Nephron (organoid): ENCODE results near the gene SLC12A2.

Source experiments
- H3K27ac Mint-ChIP-seq, 3 experiments: 2 replicates each; pipeline ENCODE4 v1.8.0; 2020; ENCODE audit warnings: mixed read lengths in 3 of 3, mild to moderate bottlenecking in 2 of 3, moderate library complexity in 1 of 3
- H3K27me3 Mint-ChIP-seq: 2 replicates; pipeline ENCODE4 v1.8.0; 2021; ENCODE audit warnings: low read depth, mild to moderate bottlenecking, moderate library complexity, mixed read lengths
- H3K36me3 Mint-ChIP-seq: 2 replicates; pipeline ENCODE4 v1.8.0; 2020; ENCODE audit warnings: low read depth, mixed read lengths
- H3K4me1 Mint-ChIP-seq: 2 replicates; pipeline ENCODE4 v1.8.0; 2020; ENCODE audit warnings: mixed read lengths
- H3K4me3 Mint-ChIP-seq, 3 experiments: 2 replicates each; pipeline ENCODE4 v1.8.0; 2020; ENCODE audit warnings: mild to moderate bottlenecking in 3 of 3, mixed read lengths in 3 of 3, moderate library complexity in 2 of 3
- H3K9me3 Mint-ChIP-seq: 2 replicates; pipeline ENCODE4 v1.8.0; 2020; ENCODE audit warnings: mixed read lengths
- TF ChIP-seq, protein P1 (sequence below), 3 experiments: fragments of 200-600 bp; sonication (generic); IDR thresholded peaks; one replicate each; pipeline ENCODE4 v1.5.0; 2021; ENCODE audit warnings: antibody characterized with exemption in 3 of 3; ENCODE audit not compliant: unreplicated experiment in 3 of 3

SLC12A2 gene

DNA sequence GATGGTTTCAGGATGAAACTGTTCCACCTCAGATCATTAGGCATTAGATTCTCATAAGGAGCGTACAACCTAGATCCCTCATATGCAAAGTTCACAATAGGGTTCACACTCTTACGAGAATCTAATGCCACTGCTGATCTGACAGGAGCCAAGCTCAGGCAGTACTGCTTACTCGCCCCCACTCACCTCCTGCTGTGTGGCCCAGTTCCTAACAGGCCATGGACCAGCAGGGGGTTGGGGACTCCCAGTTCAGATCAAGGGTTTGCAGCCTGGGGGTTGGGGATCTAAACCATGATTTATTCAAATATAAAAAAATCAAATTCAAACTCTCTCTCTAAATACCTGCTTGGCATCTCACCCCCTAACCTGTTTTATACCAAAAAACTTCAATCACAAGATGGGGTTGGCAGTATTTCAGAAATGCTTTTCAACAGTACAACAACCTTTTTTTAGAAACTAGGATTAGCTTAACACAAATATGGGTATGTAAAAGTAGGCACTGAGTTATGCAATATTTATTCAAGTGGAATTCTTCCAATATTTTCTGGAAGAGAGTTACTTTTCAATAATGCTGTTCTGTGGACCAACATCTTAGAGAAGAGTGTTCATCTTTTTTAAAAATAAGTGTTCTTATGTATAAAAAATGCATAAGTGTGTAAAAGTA is 30.1 kb upstream of the SLC12A2 start:
- Mint-ChIP-seq H3K9me3 (peaks cover 17% of the 10 kb centered on the region), H3K4me3 (no peak overlapping the region), H3K27ac (no peak overlapping the region), H3K4me1 (no peaks in the 10 kb centered on the region), H3K27me3 (no peaks in the 10 kb centered on the region), H3K36me3 (peaks cover 34% of the 10 kb centered on the region)
- TF ChIP-seq, protein P1, sequence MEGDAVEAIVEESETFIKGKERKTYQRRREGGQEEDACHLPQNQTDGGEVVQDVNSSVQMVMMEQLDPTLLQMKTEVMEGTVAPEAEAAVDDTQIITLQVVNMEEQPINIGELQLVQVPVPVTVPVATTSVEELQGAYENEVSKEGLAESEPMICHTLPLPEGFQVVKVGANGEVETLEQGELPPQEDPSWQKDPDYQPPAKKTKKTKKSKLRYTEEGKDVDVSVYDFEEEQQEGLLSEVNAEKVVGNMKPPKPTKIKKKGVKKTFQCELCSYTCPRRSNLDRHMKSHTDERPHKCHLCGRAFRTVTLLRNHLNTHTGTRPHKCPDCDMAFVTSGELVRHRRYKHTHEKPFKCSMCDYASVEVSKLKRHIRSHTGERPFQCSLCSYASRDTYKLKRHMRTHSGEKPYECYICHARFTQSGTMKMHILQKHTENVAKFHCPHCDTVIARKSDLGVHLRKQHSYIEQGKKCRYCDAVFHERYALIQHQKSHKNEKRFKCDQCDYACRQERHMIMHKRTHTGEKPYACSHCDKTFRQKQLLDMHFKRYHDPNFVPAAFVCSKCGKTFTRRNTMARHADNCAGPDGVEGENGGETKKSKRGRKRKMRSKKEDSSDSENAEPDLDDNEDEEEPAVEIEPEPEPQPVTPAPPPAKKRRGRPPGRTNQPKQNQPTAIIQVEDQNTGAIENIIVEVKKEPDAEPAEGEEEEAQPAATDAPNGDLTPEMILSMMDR (IDR thresholded peaks at IDR 0.05; ENCODE audit: unreplicated experiment in 3 of 3), result no peak

GRCh38 chr5:128060644-128061385 is 22.8 kb upstream of the SLC12A2 start:
- no peaks in the 10 kb centered on the region for H3K4me1 Mint-ChIP-seq
- no peak overlapping the region for H3K4me3 Mint-ChIP-seq
- TF ChIP-seq, protein P1 (IDR thresholded peaks at IDR 0.05; ENCODE audit: unreplicated experiment in 3 of 3), result no peak

DNA sequence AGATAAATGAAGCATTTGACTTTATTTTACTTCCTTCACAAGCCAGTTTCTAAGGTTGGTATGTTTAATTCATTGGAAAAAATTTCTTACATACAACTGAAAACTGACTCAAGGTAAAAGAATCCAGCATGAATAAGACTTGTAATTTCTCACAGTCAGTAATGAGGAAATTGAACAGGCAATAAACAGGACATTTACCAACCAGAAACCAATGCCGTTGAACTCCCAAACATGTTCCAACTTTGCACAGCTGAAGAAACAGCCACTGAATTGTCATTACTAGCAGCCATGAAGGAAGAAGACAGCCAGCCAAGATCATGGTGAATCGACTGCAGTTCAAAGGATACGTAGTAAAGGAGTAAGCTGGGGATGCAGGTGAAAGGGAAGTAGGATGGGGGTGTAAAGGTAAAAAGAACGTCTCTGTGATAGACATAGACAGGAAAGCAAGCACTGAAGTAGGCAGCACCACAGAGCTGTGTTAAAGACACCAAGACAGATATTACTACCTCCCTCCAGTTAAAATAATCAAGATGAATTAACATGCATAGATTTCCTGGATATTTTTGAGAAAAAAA is 21.3 kb upstream of the SLC12A2 start:
- H3K27me3 Mint-ChIP-seq, result no peaks in the 10 kb centered on the region
- H3K36me3 Mint-ChIP-seq, result peaks cover 3% of the 10 kb centered on the region
- H3K9me3 Mint-ChIP-seq, result no peaks in the 10 kb centered on the region
- TF ChIP-seq, protein P1 (IDR thresholded peaks at IDR 0.05; ENCODE audit: unreplicated experiment in 3 of 3), result no peak
- no peak overlapping the region for H3K4me3 Mint-ChIP-seq
- no peak overlapping the region for H3K27ac Mint-ChIP-seq
- no peaks in the 10 kb centered on the region for H3K4me1 Mint-ChIP-seq

More at GRCh38 chr5:128060644-128061385, 22.8 kb upstream of the SLC12A2 start:
- Mint-ChIP-seq H3K36me3 (peaks cover 7% of the 10 kb centered on the region), H3K27ac (no peak overlapping the region), H3K27me3 (no peaks in the 10 kb centered on the region), H3K9me3 (no peaks in the 10 kb centered on the region)

- TF ChIP-seq, protein P1 (IDR thresholded peaks at IDR 0.05; ENCODE audit: unreplicated experiment in 3 of 3), result no peak
- Mint-ChIP-seq H3K9me3 (no peaks in the 10 kb centered on the region), H3K4me3 (no peak overlapping the region), H3K27ac (no peak overlapping the region), H3K4me1 (no peaks in the 10 kb centered on the region), H3K27me3 (no peaks in the 10 kb centered on the region), H3K36me3 (peaks cover 7% of the 10 kb centered on the region)
Measured at GRCh38 chr5:128074171-128074570, 9.4 kb upstream of the SLC12A2 start.

- Mint-ChIP-seq H3K4me3 (no peak overlapping the region), H3K27me3 (no peaks in the 10 kb centered on the region)
- TF ChIP-seq, protein P1 (IDR thresholded peaks at IDR 0.05; ENCODE audit: unreplicated experiment in 3 of 3), result no peak
Measured at GRCh38 chr5:128074953-128075352, 8.6 kb upstream of the SLC12A2 start.

More at GRCh38 chr5:128074953-128075352, 8.6 kb upstream of the SLC12A2 start:
- H3K27ac Mint-ChIP-seq, result no peak overlapping the region
- H3K9me3 Mint-ChIP-seq, result no peaks in the 10 kb centered on the region
- peaks cover 1% of the 10 kb centered on the region for H3K4me1 Mint-ChIP-seq
- H3K36me3 Mint-ChIP-seq, result peaks cover 7% of the 10 kb centered on the region
